Hematopoietic multipotent progenitor cell (in vitro differentiated cells): Measurements from ENCODE around the gene ABCD1. TPM values are rescaled to one million over a fixed set of nuclear protein-coding genes. Genes with fewer than 3 reads are reported as not detected.
"Not testable (repeated sequence)": the region's sequence is repeated elsewhere in the genome, so short reads cannot be mapped to it uniquely, and the experiment has no call there.

Source experiments
- DNase-seq, 3 donors: peaks; one replicate each; pipeline ENCODE4 v3.0.0-alpha.2; 2011 to 2015; ENCODE audit warnings: low read depth in 2 of 3, low spot score in 2 of 3
- total RNA-seq: library from RNA; depleted of rRNA; stranded (reverse); fragments of >200 nt; gene quantifications from one replicate; pipeline ENCODE4 v1.2.3, GENCODE V29; 2012

Gene ABCD1
- total RNA-seq, 1 donor, result 17.2 TPM

DNA sequence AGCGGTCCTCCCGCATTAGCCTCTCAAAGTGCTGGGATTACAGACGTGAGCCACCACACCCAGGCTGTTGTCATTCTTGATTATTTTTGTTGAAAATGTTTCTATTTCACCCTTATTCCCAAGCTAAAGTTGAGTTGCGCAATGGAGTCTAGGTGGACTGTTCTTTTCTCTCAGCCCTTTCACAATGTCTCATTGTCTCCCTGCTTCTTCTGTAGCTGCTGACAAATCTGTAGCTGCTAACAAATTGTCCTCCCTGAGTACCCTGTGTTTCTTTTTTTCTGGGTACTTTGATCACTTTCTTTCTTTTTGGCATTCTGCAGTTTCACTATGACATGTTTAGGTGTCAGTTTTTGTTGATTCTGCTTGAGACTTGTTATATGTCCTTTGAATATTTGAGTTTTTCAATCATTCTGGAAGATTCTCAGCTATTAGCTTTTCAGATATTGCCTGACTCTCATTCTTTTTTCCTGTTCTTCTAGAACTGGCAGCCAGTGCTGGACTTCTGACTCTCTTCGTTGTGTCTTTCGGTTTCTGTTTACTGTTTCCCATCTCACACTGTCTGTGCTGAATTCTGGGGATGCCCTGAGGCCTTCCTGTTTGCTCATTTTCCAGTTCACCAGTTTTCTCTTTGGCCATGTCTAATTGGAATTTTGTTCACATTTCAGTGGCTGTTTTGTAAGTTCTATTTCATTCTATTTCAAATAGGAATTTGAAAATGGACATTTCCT, 6.6 kb downstream of the ABCD1 start:
- no peak for DNase-seq

DNA sequence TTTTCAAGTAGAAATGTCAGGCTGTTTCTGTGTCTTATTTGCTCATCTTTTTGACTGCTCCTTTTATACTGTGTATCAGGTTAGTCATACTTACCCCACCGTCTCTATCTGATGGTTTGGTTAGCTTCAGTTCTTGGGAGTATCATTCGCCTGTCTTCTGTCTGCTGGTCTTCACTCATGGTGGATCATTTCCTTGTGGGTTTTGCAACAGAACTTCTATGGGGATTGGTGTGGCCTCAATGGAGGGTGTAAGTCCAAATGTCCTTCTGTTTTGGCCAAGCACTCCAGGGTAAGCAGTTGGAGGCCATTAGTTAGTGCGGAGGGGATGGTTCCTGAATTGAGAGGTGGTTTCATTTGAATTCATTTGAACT, 7.2 kb downstream of the ABCD1 start:
- no peak for DNase-seq

- DNase-seq, result no peak
Measured at GRCh38 chrX:153732401-153732800, 7.7 kb downstream of the ABCD1 start.

DNA sequence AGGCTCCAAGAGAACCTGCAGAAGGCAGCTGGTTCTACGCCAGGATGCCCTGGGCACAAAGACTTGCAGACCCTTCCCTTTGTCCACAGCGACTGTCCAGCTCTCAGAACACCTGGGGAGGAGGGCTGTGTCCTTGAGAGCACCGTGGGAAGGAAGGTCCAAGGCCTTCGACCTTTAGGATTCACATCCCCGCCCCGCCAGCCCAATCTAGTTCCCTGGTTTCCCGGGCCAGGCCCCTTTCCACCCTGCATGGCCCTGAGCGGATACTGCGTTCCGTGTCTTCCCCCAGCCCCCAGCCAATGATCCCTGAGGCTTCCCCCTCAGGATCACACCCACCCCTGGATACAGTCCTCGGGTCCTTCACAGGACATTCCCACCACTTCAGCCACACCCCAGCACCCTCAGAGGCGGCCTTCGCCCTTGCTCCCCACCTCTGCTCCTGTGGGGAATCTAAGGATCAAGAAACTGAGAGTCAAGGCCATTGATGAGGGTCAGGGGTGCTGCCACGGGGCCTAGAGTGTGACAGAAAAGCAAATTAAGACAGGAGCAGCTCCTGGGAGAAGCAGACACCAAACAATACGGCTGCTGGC, 9.1 kb downstream of the ABCD1 start:
- DNase-seq, result no peak

- no peak for DNase-seq
Measured at GRCh38 chrX:153734871-153735270, 10.2 kb downstream of the ABCD1 start.

GRCh38 chrX:153735274-153735673, 10.6 kb downstream of the ABCD1 start:
- no peak for DNase-seq

DNA sequence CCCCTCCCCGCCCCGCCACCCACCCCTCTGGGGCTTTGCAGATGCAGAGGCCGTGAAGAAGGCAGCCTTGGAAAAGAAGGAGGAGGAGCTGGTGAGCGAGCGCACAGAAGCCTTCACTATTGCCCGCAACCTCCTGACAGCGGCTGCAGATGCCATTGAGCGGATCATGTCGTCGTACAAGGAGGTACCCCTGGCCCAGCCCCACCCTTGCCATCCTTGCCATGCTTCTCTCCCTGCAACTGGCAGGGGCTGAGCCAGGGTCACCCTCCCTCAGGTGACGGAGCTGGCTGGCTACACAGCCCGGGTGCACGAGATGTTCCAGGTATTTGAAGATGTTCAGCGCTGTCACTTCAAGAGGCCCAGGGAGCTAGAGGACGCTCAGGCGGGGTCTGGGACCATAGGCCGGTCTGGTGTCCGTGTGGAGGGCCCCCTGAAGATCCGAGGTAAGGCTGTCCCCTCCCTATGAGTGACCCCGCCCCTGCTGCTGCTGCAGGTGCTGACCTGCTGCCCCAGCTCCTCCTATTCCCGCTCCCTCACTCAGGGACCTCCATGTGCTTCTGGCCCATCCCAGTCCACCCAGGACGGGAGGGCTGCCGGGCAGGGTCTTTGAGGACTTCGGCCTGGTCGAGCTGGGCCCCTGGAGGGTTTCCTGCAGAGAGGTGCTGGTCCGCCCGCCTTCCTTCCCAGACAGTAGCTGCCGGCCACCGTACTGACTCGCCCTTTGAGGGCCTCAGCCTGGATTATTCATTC, 11.6 kb downstream of the ABCD1 start:
- no peak for DNase-seq

GRCh38 chrX:153736871-153737441, 12.3 kb downstream of the ABCD1 start:
- no peak for DNase-seq

- no peak for DNase-seq
Measured at GRCh38 chrX:153738056-153738605, 13.5 kb downstream of the ABCD1 start.

DNA sequence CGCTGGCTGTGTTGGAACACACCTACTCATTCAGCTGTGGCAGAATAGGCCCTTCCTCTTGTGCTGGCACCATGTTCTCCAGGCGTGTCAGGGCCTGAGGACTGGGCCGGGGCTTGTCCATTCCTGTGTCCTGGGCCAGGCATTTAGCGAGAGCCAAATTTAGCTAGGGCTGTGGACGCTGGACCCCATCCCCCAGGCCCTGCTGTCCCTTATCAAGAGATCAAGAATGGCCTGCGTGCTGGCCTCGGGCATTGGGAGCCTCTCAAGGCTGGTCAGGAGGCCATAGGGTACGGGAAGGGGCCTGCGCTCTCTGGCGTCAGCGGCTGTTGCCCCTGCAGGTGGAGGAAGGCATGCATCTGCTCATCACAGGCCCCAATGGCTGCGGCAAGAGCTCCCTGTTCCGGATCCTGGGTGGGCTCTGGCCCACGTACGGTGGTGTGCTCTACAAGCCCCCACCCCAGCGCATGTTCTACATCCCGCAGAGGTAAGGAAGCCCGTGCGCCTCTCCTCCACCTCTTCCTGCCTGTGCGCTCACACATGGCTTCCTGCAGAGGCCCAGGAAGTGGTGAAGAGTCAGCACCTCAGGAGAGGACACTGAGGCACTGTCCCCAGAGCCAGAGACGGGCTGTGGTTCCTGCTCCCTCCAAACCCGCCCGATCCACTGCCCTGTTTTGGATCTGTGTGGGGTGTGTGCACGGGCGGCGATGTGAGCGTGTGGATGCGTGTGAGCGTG, 15.3 kb downstream of the ABCD1 start:
- DNase-seq, result no peak

- DNase-seq, result no peak
Measured at GRCh38 chrX:153740631-153741222, 16.1 kb downstream of the ABCD1 start.

DNA sequence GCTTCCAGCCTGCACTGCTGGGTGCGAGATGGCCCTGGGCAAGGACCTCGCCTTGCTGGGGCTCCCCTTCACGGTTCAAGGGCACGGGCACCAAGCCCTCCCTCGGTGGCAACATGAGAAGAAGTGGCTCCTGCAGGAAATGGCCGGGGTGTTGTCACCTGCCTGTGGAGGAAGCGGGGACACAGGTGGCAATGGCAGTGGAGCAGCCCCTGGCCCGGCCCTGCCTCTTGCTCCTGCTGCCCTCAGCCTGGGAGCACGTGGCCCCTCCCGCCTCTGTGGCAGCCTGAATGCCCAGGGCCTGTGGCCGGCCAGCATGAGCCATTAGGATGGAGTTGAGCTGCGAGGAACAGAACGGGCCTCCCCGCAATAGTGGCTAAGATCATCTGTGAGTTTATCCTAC, 16.8 kb downstream of the ABCD1 start:
- no peak for DNase-seq

DNA sequence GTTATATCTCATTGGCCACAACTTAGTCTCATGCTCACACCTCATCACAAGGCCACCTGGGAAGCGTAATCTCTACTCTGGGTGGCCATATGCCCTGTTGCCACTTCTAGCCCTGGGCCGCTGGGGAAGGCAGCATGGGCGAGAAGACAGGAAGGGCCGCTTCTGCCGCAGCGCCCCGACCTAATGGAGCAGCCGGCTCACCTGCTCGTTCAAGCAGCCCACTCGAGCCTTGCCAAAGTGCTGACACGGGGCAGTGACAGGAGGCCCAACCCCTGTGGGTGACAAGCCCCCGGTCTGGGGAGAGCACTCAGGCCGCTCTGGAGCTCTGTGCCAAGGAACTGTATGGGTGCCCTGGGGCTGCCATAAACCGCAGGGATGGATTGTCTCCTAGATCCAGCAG, 17.5 kb downstream of the ABCD1 start:
- not testable (repeated sequence) for DNase-seq

- not testable (repeated sequence) for DNase-seq
Measured at GRCh38 chrX:153742796-153743467, 18.3 kb downstream of the ABCD1 start.

DNA sequence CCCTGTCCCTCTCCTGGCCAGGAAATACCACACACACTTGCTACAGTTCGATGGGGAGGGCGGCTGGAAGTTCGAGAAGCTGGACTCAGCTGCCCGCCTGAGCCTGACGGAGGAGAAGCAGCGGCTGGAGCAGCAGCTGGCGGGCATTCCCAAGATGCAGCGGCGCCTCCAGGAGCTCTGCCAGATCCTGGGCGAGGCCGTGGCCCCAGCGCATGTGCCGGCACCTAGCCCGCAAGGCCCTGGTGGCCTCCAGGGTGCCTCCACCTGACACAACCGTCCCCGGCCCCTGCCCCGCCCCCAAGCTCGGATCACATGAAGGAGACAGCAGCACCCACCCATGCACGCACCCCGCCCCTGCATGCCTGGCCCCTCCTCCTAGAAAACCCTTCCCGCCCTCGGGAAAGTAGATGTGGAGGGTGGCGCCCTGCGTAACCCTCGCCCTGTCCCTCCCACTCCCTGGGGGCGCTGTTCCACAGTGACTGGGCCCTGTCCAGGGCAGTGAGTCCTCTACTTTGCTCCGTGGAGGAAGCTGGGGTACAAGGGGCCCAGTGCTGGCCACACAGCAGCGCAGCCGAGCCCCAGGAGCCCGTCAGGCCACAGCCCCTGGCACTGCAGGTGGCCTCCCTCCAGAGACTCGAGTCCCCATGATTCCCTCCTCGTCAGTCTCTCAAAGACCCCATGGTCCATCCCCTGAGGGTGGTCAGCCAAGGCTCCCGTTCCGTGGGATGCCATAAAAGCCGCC, 19.0 kb downstream of the ABCD1 start:
- DNase-seq, result not testable (repeated sequence)

GRCh38 chrX:153744210-153745066, 19.8 kb downstream of the ABCD1 start:
- peak in 1 of 3 donors; percentile 35 for DNase-seq

GRCh38 chrX:153745067-153745433, 20.4 kb downstream of the ABCD1 start:
- not testable (repeated sequence) for DNase-seq

DNA sequence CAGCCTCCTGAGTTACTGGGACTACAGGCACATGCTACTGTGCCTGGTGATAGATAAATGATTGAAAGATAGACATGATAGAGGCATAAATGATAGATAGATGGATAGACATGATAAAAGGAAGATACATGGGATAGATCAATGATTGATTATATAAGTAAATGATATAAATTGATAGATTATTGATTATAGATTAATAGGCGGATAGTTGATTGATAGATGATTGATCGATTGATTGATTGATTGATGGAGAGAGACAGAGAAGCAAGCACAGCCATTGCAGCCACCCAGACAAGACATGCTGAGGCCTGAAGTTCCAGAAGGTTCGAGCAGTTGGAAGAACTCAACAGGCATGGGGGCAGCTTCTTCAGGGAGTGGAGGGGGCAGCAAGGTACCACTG, 21.7 kb downstream of the ABCD1 start:
- no peak for DNase-seq
